Measurements from ENCODE around the gene MSANTD4. TPM values are rescaled to one million over a fixed set of nuclear protein-coding genes. Genes with fewer than 3 reads are reported as not detected.

Gene MSANTD4
- total RNA-seq, 4 donors from 2014 or later: 23.1 to 30.9 (median 25.8) TPM

DNA sequence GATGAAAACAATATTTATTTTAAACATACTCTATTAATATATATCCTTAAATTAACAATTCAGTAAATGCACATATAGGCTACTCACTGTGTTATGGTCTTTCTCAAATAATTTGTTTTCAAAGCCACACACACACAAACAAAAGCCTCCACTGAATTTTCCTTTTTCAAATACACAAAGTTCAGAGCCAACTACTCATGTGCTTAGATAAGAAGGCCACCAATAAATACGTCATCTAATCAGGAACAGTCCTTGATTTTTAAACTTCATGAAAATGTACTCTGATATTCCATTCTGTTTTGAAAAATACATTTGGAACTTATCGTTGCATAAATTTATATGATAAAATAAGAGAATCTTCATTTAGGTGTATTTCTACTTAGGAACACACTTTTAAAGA is 29.1 kb upstream of the MSANTD4 start:
- TF ChIP-seq, protein P1, sequence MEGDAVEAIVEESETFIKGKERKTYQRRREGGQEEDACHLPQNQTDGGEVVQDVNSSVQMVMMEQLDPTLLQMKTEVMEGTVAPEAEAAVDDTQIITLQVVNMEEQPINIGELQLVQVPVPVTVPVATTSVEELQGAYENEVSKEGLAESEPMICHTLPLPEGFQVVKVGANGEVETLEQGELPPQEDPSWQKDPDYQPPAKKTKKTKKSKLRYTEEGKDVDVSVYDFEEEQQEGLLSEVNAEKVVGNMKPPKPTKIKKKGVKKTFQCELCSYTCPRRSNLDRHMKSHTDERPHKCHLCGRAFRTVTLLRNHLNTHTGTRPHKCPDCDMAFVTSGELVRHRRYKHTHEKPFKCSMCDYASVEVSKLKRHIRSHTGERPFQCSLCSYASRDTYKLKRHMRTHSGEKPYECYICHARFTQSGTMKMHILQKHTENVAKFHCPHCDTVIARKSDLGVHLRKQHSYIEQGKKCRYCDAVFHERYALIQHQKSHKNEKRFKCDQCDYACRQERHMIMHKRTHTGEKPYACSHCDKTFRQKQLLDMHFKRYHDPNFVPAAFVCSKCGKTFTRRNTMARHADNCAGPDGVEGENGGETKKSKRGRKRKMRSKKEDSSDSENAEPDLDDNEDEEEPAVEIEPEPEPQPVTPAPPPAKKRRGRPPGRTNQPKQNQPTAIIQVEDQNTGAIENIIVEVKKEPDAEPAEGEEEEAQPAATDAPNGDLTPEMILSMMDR (IDR thresholded peaks at IDR 0.05; ENCODE audit: low read depth): no peak

DNA sequence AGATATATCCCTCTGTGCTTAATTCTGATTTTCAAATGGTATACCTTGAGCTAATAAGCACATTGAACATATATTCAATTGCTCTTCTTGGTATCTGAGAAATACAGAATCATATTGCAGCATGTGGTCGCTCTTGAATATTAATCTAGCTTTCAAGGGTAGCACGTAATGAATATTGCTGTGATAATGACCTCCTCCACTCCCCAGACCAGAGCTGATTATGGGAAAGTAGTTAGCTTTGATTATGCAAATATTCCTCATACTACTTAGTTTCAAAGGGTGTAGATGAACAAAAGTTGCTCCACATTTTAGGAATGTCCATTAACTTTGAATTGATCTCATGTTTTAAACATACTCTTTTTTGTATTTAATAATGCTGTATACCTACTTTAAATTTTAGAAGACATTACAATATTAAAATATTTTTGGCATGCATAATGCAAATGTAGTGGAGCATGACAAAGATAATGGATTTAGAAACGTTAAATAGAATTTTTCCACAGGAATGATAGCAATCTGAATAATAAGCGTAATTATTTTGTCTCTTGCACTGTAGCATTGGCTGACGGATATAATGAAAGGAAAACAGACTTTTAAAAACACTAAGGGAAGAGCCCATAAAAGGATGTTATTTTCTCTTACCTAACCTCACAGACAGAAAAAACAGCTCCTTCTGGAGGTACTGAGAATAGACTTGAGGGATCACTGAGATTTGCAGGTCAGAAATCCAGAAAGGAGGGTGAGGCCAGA is 27.9 kb upstream of the MSANTD4 start:
- TF ChIP-seq, protein P1 (IDR thresholded peaks at IDR 0.05; ENCODE audit: low read depth): no peak

- TF ChIP-seq, protein P1 (IDR thresholded peaks at IDR 0.05; ENCODE audit: low read depth): no peak
These were observed 25.6 kb upstream of the MSANTD4 start for GRCh38 chr11:106047631-106048030.

GRCh38 chr11:106043540-106043939 is 21.5 kb upstream of the MSANTD4 start:
- TF ChIP-seq, protein P1 (IDR thresholded peaks at IDR 0.05; ENCODE audit: low read depth): no peak

GRCh38 chr11:106032861-106033260 is 10.8 kb upstream of the MSANTD4 start:
- TF ChIP-seq, protein P1 (IDR thresholded peaks at IDR 0.05; ENCODE audit: low read depth): no peak

DNA sequence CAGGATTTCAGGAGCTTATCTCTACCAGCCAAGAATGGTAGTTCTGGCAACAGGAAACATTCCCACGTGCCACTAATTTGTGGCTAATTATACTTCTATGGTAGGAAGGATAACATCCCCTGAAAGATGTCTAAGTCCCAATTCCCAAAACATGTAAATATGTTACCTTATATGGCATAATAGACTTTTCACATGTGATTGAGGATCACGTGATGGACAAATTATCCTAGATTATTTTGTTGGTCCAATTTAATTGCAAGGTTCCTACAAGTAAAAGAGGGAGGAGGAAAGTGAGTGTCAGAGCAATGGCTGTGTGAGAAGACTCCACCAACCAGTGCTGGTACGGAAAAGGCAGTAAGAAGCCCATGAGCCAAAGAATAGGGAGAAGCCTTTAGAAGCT is 9.9 kb upstream of the MSANTD4 start:
- TF ChIP-seq, protein P1 (IDR thresholded peaks at IDR 0.05; ENCODE audit: low read depth): no peak

DNA sequence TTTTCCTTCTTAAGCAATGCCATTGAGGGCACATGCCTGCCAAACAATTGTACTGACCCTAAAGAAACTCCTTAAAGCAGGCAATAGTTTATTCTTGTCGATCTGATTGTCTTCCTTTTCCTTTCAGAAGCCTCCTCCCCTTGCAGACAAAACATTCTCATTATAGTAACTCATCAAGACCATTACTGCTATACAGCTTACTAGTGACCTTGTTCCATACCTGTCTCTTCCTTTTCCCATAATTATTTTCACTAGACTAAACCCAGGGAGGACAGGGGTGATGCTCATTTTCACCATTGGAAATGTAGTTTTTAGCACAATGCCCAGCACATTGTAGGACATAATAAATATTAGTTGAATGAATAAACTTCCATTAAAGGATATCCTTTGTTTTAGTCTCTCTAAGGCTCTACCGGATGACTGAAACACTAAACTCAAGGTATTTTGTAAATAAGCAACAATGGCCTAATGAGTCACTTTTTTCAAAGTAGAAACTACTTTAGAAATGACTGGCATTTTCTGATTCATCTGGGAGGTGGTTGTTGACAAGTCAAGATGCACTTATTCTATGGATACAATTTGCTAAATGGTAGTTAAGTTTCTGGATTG is 9.3 kb upstream of the MSANTD4 start:
- TF ChIP-seq, protein P1 (IDR thresholded peaks at IDR 0.05; ENCODE audit: low read depth): no peak

Measured in subcutaneous adipose tissue (tissue), 4 donors.